GM19372 (cell line): ENCODE results near the gene SNX6.
A peak's percentile ranks its signal among the peaks of the same experiment; 100 is the strongest.
"Not testable (repeated sequence)": the region's sequence is repeated elsewhere in the genome, so short reads cannot be mapped to it uniquely, and the experiment has no call there.

Source experiments
- ATAC-seq: cut with Tn5 transposase; IDR thresholded peaks from one replicate; pipeline ENCODE4 v1.9.1; 2021; ENCODE audit warnings: mild to moderate bottlenecking, low read depth, moderate library complexity; ENCODE audit not compliant: unreplicated experiment

SNX6 gene

DNA sequence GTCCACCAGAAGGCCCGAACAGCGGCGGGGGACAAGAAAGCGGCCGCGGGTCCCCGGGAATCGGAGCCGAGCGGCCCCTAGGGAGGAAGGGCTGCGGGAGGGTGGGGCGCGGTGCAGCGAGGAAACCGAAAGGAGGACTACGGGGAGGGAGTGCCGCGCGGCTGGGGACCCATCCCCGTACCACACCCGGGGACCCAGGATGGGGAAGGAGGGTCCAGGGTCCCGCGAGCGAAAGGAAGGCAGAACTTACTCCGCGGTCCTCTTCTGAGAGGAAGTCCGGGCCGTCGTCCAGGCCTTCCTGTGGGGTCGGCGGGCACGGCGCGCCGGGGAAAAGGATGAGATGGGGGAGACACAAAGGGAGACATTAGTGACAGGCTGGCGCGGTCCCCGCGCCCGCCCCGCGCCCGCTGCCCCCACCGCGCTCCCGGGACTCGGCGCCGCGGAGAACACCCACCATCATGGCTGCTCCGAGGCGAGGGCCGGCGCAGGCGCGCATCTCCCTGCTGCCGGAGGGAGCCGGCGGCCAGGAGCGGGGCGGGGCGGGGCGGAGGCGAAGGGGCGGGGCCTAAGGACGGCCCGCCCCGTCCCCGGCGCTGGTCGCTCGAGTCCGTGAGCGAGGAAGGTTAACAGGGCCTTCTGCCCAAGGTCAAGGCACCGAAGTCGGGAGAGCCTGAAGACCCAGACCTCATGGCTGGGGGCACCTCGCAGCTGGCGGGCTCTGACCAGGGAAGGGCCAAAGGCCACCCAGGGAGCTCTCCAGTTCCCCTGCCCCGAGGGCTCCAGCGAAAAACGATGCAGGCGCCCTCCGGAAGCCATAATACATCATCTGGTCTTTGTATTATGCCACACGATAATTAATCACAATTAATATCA lies at the start of gene SNX6:
TSS of gene SNX6 (minus strand) at position 492 of the 873 bp plus-strand sequence. CDS start at position 460, 32 bp downstream.
- ATAC-seq = peak; percentile 94

DNA sequence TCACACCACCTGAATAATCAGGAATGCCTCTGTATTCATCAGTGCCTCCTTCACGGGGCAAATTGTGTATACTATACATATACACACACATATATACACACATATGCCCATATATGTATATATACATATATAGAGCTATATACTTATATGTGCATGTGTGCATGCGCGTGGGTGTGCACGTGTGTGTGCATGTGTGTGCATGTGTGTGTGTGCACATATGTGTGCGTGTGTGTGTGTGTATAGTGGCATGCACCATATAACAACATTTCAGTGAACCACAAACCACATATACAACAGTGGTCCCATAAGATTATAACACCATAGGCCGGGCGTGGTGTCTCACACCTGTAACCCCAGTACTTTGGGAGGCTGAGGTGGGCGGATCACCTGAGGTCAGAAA lies 48.8 kb upstream of the SNX6 start:
- ATAC-seq = no peak

DNA sequence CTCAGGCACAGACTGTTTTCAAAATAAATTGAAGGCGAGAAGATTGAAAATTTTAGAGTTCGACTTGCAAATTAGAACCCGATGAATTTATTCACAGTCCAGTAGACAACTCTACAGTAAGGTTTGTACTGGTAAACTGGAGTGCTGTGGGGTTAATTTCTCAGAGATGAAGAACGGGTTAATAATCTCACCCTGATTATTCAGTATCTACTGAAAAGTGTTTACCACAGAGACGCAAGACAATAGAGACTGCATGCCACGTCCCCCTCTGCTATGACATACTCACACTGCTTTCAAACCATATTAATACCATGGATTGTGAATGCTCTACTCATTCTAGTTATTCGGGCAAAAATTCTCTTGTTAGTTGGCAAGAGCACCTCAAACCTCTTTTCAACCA lies 48.4 kb upstream of the SNX6 start:
- ATAC-seq = no peak

DNA sequence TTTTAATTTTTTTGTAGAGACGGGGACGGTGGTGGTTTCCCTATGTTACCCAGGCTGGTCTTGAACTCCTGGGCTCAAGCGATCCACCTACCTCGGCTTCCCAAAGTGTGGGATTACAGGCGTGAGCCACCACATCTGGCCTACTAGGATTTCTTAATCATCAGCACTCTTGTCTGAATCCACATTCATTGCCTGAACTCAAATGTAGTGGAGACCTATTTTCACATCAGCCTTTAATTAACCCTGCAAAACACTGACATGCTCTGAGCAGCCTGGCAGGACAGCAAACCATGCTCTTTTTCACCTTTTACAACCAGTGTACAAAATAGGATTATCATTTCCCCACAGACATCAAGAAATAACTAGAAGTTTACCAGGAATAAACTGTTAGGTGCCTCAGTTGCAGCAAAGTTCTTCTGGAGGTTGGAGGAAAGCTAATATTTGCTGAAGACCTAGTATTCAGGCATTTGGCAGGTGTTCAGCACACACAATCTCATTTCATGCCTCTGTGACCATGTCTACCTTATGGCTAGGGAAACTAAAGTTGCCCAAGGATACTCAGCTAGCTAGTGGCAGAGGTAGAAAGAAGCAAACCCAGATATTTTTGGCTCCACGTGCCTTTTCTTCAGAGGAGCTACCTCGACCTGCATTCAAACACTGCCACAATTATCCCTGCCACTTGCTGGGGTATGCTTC lies 46.7 kb upstream of the SNX6 start:
- ATAC-seq = no peak

DNA sequence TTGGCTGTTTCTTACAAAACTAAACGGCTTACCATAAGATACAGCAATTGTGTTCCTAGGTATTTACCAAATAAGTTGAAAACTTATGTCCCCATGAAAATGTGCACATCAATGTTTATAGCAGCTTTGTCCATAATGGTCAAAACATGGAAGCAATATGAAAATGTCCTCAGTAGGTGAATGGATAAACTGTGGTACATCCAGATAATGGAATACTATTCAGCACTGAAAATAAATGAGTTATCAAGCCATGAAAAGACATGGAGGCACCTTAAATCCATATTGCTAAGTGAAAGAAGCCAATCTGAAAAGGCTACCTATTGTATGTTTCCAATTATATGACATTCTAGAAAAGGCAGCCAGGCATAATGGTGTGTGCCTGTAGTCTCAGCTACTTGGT lies 43.8 kb upstream of the SNX6 start:
- ATAC-seq = no peak

DNA sequence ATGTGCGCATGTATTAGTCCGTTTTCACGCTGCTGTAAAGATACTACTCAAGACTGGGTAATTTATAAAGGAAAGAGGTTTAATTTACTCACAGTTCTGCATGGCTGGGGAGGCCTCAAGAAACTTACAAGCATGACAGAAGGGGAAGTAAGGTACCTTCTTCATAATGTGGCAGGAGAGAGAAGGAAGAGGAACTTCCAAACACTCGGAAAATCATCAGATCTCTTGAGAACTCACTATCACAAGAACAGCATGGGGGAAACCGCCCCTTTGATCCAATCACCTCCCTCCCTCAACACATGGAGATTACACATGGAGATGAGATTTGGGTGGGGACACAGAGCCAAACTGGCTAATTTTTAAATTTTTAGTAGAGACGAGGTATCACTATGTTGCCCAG lies 41.8 kb upstream of the SNX6 start:
- no peak for ATAC-seq

DNA sequence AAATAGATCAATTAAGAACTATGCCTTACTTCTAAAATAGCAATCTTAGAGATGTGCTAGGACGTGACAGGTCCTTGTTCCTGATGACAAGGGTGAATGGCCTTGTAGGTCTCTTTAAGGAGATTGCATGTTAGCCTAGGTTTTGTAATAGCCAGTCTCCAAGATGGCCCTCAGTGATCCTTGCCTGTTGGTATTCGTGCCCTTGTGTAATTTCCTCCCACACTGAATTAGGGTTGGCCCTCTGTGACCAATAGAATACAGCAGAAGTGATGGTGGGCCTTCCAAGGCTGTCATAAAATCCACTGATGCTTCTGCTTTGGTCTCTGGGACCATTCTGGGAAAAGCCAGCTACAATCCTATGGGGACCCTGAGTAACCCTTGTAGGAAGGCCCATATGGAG lies 38.2 kb upstream of the SNX6 start:
- no peak for ATAC-seq

- ATAC-seq = no peak
Observed at GRCh38 chr14:34667007-34667406, 37.1 kb upstream of the SNX6 start.

GRCh38 chr14:34665785-34666435 lies 36.0 kb upstream of the SNX6 start:
- ATAC-seq = no peak

DNA sequence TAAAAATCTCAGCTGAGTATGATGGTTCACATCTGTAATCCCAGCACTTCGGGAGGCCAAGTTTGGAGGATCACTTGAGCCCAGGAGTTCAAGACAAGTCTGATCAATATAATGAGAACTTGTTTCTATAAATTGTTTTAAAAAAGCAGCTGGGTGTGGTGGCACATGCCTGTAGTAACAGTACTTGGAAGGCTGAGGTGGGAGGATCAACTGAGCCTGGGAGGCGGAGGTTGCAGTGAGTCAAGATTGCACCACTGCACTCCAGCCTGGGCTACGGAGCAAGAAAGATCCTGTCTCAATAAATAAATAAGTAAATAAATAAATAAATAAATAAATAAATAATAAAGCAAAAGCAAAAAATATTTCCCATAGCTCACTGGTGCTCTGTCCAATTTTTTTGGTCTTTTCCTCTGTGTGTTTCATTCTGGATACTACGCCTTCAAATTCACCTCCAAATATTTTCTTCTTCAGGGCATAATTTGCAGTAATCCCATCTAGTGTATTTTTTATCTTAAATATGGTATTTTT lies 32.7 kb upstream of the SNX6 start:
- ATAC-seq = no peak

GRCh38 chr14:34660796-34661195 lies 30.8 kb upstream of the SNX6 start:
- ATAC-seq = no peak

DNA sequence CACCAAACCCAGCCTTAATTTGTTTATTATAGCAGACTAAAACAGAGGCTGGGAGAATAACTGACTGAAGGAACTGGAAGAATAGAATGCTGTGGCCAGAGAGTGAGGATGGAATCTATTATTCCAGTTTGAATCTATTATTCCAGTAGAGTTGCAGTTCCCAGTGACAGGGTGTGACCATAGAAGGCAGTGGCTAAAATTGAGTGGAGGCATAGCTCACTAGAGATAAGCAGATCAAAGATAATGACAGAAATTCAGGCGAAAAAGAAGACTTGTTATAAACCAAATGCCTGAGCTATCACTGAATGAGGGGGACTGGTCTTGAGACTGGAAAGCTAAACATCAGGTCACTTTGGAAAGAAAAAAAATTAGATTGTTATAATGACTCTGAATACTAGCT lies 26.0 kb upstream of the SNX6 start:
- ATAC-seq = no peak

DNA sequence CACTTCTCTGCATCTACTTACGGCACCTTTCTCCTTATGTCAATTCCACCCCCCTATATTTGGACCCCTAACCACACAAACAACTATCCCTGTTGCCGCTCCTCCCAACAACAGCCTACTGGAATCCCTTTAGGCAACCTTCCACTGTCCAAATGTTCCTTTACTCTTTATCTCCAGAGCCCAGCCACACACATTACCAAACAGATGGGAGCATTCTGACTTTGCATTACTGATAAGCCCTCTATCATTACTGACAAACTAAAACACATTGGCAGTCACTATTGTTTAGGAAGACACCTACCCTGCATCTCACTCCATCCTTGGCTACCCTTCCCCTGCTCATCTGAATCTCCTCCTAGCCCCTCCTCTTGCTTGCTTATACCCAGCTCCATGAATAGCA lies 23.1 kb upstream of the SNX6 start:
- not testable (repeated sequence) for ATAC-seq

- not testable (repeated sequence) for ATAC-seq
Observed at GRCh38 chr14:34652348-34652747, 22.4 kb upstream of the SNX6 start.

- ATAC-seq = no peak
Observed at GRCh38 chr14:34650786-34651584, 21.0 kb upstream of the SNX6 start.

- ATAC-seq = not testable (repeated sequence)
Observed at GRCh38 chr14:34650006-34650405, 20.1 kb upstream of the SNX6 start.

DNA sequence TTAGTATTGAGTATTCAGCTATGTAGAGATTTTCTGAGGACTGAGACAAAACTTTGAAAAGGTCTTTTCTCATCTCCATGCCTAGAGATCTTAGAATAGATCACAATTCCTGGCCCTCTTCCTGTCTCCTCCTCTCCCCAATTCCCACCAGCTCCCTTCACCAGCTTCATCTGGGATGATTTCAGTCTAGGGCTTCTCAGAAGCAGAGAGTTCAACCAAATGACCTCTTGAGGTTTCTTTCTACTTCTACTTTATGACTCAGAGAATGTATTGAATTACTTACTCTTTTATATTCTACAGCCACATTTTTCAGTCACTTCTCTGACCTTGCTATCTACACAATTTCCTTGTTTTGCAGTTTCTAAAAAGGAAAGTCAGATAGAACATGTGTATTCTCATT lies 19.4 kb upstream of the SNX6 start:
- no peak for ATAC-seq

DNA sequence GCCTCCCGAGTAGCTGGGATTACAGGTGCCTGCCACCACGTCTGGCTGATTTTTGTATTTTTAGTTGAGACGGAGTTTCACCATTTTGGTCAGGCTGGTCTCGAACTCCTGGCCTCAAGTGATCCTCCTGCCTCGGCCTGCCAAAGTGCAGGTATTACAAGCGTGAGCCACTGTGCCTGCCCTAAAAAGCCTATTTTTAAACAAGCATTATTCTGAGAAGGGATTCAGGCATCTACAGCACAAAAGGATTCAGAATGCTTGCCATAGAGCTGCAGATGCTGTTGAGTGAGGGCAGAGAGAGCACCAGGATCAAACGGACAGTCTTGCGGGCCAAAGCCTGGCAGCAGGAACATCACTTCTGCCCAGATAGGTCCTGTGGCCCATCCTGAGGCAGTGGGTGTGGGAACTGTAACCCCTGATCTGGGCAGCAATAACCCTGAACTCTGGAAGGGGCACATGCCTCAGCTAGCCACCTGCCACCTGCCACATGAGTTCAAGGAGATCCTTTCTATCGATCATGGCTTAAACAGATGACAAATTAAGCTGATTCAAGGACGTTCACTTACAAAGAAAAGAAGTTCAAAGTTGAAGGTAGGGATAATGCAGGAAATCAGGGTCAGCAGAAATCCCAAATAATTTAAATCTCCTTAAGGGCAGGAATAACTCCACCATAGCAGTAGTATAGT lies 16.8 kb upstream of the SNX6 start:
- no peak for ATAC-seq

DNA sequence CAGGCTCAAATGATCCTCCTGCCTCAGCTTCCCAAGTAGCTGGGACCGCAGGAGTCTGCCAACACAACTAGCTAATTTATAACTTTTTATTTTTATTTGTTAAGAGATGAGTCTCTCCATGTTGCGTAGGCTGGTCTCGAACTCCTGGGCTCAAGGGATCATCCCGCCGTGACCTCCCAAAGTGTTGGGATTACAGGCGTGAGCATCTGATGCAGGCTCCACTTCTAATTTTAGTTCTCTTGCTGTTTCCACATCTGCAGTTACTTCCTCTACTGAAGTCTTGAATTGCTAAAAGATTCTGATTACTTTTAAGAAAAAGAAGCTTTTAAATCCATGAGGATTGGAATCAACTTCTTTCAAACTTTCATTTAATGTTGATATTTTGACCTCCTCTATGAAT lies 13.4 kb upstream of the SNX6 start:
- no peak for ATAC-seq

DNA sequence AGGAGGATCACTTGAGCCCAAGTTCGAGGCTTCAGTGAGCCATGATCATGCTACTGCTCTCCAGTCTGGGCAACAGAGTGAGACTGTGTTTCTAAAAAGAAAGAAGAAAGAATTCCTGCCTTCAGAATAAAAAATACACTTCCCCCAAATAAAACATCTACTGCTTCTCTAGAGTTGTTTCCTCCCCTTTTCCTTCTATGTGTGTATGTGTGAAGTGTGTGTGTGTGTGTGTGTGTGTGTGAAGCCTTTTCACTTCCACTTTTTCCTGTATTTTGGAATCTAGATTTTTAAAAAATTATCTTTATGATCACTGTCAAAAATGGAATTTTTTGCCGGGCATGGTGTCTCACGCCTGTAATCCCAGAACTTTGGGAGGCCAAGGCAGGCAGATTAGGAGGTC lies 12.6 kb upstream of the SNX6 start:
- ATAC-seq = no peak
